ENCODE data around the gene CDH23.

DNA sequence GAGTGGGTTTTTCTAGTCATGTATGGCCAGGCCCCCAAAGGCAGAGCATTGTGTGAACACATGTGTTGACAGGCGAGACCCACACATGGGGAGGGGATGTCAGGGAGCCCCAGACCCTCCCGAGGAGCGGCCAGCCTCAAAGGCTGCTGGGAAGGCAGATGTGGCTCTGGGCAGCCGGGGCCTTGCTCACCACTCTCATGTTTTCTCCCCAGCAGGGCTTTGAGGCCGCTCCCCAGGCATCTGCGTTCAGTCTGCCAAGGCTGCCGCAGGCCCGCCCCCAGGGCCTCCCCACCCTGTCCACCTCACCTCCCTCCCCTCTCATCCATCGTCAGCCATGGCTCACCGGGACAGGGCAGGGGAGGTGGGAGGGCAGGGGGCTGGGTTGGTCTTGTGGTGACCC lies 393.2 kb downstream of the CDH23 start:
- no peak for TF ChIP-seq POLR2A (IDR thresholded peaks at IDR 0.05; ENCODE audit: low read length)
- TF ChIP-seq GATA1 (IDR thresholded peaks at IDR 0.05; ENCODE audit: low read depth, low read length): no peak

Data from erythroblast (primary cell).